GM21619 (cell line): ENCODE results near the gene ETFRF1.
A peak's percentile ranks its signal among the peaks of the same experiment; 100 is the strongest.

Experiments
- ATAC-seq: cut with Tn5 transposase; IDR thresholded peaks from one replicate; pipeline ENCODE4 v1.9.1; 2021; ENCODE audit not compliant: unreplicated experiment

Gene ETFRF1

DNA sequence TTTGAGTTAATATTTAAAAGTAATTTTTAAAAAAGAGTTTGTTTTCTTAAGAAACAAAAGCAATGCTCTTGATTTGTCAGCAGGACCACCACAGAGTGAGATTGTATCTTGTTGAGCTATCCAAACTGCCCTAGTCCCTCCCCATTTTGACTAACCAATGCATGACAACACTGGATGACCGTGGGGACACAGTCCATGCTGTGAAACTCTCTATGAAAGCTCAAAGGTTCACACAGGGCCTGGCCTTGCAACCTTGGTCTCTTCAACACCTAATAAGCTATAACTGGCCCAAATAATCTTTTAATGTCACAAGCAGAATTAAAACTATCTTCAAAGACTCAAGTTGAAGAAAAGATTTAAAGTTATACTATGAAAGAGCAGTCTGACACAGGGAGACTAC lies 13.5 kb downstream of the ETFRF1 start:
- ATAC-seq = no peak

DNA sequence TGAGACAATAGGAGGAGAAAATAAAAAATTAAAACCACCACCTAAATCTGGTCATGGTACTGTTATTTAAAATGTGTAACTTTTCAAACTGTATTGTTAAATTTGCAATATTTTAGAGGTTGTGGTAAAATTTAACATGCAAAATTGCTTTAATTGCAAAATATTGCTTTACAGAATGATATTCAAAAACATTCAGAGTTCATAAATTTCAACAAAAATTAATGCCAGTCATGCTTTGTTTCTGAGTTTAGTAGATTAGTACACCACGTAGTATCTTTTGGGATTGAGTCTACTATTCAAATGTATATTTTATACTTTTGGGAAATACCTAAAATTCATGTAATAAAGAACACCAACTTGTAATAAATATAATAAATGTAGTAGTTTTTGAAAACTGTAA lies 18.3 kb downstream of the ETFRF1 start:
- no peak for ATAC-seq

DNA sequence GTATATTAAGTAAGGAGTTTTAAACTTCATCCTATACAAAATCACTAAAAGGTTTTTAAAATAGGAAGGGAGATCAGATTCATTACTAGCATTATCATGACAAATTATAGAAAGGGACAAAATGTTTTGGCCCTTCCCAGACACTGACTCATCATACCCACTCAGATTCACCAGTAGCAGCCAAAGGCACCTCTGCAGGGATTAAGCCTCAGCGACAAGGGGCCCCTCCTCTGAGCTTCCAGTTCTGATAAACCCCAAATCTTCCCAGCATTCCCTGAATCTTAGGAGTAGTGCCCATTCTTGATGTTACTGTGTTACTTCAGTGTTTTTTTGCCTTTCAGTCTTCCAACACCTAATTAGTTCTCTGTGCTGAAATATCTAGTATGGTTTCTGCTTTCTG lies 41.2 kb downstream of the ETFRF1 start:
- ATAC-seq = no peak

DNA sequence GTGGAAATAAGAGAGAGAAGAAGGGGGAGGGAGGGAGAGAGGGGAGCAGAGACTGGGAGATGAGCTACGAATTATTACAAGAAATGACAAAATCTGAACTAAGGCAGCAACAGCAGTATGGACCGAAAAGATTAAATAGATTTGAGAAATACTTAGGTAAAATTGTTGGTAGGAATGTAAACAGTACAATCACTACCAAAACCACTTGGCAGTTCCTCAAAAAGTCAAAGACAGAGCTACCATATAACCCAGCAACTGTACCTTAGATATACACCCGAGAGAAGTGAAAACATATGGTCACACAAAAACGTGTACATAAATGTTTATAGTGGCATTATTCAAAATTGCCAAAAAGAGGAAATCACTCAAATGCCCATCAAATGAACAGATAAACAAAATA lies 41.6 kb downstream of the ETFRF1 start:
- ATAC-seq = no peak

DNA sequence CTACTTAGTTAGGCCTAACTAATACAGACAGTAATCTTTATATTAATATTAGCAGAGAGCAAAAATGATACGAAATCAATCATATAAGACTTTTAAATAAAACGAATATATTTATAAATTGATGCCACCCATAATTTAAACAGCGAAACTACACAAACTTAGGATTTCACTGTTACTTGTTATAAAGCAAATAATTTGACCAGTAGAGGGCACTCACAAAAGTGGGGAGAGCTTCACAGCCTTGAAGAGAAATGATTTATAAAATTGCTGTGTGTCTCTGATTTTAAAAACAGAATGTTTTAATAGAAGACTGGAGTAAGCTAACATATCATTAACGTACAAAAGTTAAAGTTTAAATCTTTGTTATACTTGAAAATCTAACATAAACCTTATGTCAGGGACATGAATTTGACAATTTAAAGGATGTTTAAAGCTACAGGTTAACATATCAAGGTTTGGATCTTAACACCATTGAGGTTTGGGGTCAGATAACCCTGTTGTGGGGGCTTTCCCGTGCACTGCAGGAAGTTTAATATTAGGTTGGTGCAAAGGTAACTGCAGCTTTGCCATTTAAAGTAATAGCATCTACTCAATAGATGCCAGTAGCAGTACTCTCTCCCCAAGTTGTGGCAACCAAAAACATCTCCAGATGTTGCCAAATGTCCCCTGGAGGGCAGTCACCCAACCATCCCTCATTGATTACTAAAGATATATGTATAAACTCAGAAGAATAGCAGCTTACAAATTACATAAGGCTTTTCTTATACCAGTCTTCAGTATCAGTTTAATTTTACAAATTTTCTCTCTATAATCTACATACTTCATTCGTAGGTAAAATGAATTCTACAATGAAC lies 46.4 kb downstream of the ETFRF1 start:
- ATAC-seq = no peak

DNA sequence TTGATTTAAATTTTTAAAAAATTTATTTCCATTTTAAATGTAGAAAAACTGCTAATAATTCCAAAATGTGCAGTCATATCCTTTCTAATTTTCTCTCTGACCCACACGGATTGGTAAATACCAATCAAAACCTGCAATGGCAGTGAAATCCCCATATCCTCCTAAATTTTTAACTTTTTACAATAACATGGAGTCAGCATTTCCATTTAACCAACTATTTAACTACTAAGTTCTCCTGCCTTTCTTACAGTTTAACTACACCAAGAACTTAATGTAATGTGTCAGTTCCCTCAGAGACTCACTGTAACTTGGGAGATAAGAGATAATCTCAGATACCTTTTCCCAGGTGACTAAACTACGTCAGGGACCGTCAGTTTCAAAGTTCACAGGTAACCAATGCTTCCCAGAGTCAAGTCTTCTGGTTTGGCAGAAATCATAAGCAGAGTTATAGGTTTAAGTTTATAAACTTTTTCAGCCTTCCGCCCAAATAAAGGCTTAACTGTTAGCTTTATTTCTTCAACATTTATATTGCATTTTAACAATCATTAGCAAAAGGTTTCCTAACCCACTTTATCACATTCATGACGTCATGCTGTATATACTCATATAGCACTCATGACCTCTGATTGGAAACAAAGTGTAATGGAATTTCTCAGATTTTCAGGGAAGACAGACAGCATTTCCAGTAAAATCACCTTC lies 48.1 kb downstream of the ETFRF1 start:
- ATAC-seq = no peak

DNA sequence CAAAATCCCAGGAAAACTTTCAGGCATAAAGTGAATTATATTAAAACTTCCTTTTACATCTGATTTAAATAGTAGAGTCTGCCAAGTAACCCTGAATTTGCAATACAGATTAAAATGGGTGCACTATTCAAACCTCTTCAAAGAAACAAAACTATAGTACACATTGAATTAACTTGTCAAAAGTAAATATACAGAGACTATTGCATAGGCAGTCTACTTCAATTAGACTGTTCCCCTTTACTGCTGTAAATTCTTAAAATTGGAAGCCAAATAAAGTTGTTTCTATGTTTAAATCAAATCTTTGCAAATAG lies 48.6 kb downstream of the ETFRF1 start:
- no peak for ATAC-seq

DNA sequence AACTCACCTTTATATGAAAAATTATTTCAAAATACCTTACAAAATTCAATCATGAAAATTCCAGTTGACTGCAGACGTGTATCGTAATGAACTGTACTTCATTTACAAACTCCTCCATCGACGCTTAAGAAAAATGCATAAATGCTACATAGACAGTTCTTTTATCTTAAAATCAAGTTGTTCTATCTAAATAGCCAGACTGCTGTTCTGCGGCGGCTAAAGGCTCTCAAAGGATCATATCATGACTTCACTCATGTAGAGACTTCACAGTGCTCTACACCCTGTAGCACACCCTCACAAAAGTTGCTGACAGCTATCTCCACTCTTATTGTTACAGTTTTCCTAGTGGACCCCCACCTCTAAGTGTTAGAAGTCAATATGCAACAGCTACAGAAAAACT lies 50.5 kb downstream of the ETFRF1 start:
- no peak for ATAC-seq

DNA sequence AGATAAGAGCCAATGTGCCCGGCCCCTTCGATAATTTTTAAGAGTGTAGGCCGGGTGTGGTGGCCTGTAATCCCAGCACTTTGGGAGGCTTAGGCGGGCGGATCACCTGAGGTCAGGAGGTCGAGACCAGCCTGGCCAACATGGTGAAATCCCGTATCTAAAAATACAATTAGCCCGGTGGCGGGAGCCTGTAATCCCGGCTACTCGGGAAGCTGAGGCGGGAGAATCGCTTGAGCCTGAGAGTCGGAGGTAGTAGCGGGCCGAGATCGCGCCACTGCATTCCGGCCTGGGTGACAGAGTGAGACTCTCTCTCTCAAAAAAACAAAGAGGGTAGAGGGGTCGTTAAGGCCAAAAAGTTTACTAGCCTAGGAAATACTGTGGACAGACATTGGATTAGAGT lies 53.1 kb downstream of the ETFRF1 start:
- no peak for ATAC-seq

DNA sequence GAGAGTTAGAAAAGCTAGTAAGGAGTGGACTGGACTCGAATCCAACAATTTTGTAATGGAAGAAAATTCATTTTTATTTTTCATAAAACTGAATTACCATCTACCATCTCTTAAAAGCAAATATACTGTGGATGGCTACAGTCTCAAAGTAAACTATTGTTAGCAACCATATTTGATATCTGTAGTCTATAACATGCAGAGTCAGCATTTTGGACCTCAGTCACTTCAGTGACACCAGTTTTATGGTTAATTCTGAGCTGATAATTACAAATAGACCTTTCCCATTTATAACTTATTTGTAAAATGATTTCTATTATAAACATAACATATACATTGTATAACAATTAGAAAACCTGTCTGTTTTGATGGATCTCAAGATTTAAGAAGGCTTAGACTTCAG lies 53.7 kb downstream of the ETFRF1 start:
- no peak for ATAC-seq

DNA sequence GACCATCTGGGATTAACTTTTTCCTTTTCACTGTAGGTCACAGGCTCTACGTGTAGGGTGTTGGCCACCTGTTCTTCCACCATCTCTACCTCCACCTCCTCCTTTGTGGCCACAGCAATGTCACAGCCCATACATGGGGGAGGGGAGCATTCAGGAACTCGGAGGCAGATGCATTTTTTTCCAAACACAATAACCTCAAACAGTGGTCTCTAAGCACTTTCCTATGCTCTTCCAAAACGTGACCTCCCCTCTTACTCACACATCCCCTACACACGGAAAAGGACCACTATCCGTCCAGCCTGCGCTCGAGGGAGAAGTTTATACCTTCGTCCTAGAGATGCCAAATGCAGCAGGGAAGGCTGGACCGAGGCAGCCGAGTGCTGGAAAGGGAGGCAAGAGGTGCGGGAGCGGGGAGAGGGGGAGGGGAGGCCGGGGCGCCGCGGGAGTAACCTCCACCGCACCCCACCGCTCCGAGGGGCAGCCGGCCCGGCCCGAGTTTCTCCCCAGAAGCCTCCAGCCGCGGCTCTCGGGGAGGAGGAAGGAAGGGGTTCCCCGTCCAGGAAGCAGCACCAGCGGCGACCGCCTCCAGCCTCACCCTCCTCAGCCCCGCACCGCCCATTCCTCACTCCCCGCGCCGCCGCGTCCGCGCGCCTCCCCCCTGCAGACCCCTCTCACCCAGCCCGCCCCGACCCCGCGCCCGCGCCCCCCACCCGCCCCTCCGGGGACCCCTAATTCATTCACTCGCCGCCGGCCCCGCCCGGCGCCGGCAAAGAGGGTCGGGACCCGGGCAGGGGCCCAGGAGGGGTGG lies 55.1 kb downstream of the ETFRF1 start:
- peak; percentile 32 for ATAC-seq

DNA sequence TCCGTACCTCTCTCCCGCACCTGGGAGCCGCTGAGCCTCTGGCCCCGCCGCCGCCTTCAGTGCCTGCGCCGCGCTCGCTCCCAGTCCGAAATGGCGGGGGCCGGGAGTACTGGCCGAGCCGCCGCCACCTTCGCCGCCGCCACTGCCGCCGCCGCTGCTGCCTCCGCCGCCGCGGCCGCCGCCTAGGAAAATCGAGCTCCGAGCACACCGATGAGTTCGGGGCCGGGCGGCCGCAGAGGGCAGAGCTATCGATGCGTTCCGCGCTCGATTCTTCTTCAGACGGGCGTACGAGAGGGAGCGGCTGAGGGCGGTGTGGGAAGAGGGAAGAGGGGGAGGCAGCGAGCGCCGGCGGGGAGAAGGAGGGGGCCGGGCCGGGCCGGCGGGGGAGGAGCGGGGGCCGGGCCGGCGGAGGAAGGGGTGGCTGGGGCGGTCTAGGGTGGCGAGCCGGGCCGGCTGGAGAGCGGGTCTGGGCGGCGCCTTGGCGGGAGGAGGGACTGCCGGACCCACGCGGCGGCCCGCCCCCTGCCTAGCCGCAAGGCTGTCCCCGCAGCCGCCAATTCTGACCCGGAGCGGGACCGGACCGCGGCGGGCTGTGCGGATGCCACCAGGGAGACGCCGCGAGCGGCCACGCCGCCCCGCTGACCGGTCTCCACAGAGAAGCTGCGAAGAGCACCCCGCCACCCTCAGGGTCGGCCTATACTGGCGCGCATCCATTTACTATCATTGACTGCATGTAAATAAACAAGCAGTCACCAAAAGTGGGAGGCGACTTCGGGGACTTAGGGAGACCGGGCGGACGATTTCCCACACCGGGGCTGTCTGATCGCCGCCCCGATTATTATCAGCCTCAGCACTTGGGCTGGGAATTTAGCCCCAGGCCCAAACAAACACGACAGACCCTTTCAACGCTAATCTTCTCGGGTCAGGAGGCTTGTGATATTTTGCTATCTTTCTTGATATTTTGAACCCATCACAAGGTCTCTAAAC lies 56.0 kb downstream of the ETFRF1 start, which contains the start of gene KRAS:
Gene KRAS (minus strand): TSS at position 186 of the 987 bp plus-strand sequence.
- ATAC-seq = peak; percentile 77

DNA sequence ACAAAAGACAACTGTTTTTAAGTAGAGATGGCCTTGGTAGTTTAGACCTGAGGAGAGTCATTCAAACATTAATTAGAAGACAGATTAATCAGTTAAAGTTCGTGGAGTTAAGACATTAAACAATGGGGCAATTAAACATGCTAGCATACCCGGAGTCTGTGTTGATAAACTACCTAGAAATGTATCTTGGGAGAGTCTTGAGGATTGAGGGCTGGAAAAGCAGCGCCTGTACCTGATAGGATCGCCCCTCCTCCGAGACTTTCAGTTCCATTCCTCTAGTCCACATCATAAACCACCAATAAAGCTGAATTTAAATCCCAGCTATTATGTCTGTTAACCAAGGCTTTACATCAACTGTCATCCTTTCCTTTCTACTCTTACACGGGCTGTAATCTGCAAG lies 56.7 kb downstream of the ETFRF1 start:
- ATAC-seq = no peak

DNA sequence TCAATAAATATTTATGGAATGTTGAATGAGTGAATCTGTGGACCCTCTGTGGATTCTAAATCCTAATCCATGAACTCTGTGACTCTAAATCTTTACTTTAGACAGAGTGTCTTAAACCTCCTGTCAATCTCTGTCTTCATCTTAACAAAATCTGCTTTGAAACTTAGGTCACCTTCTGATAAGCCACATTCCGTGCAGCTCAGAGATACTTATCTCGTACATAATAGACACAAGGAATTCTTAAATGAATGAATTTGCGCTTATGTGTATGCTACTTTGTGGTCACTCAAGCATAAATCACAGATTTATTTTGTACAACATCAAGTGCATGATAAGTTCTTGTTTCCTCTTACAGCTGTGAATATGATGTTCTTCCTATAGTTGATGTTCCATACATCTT lies 57.9 kb downstream of the ETFRF1 start:
- ATAC-seq = no peak

DNA sequence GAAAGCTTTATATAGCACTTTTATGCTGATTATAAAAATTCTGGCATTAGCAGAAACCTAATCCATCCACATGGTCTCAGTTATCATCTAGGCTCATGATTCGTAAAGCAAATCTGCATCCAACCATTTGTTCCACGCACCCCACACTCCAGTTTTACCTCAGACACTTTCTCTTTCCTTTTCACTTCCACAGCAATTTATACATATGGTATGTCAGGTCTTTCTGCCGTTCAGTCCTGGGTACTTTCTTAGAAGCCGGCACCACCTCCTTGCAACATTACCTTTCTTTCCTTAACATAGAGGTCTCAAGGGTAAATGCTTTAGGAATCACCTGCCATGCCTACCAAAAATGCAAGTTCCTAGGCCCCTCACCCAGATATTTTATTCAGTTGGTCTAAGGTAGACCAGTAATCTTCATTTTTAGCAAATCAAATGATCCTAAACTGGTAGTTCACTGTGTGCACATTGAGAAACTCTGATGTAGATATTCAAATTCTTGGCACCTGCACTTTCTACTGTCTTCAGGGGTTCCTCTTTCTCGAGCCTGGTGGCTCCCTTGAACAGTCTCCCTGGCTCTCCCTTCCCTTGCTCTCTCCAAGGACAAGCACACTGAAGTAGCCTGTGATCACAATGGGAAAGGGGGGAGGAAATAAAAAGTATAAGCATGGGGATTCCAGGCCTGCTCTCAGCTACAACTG lies 58.5 kb downstream of the ETFRF1 start:
- ATAC-seq = no peak

DNA sequence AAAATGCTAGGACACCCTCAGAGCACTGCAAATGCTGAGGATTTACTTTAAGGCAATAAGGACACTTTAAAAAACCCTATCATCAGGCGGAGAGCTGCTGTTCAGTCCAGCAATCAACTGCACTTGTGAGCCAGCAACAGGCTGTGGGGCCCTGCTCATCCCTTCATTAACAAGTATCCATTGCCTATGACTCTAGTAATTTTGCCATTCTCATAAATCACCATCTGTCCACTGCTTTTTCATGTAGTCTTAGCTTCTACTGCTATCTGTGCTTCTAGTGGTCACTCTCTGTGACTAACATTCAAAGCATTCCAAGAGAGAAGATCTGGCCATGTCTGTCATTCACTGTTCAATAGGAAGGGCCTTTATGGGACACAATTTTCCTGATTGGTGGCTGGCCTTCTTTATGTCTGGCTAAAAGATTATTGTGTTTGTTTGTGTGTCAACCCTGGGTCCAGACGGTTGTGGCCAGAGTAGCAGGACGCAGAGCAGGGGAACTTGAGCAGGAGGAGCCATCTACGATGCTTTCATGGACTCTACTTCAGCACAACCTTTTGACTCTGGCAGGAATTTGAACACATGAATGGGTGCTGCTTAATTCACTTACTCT lies 59.3 kb downstream of the ETFRF1 start:
- no peak for ATAC-seq
